Stimulated activated CD4-positive, alpha-beta T cell treated with anti-CD3 and anti-CD28 coated beads, Interleukin-1b, Interleukin-23, amount 100 ng/mL, for 24 hours (primary cell): ENCODE measurements around the gene PKP3.
"Not testable (repeated sequence)": the region's sequence is repeated elsewhere in the genome, so short reads cannot be mapped to it uniquely, and the experiment has no call there.

Experiments
- DNase-seq, 4 experiments: peaks; one replicate each; pipeline ENCODE4 v3.0.0-alpha.2; 2020; ENCODE audit warnings: low read depth in 4 of 4, low spot score in 1 of 4

Gene PKP3

GRCh38 chr11:395866-396265 lies 1.9 kb downstream of the PKP3 start:
- no peak for DNase-seq

DNA sequence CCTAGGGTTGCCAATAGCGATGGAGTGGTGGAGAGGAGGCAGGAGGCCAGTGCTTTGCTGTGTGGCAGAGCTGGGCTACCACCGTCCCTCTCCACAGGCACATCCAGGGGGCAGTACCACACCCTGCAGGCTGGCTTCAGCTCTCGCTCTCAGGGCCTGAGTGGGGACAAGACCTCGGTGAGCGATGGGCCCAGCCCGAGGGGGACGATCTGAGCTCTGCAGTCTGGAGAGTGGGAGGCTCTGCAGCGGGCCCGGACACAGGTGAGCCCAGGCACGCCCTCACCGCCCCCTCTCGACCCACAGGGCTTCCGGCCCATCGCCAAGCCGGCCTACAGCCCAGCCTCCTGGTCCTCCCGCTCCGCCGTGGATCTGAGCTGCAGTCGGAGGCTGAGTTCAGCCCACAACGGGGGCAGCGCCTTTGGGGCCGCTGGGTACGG lies 2.5 kb downstream of the PKP3 start:
- no peak for DNase-seq

GRCh38 chr11:396948-397548 lies 3.0 kb downstream of the PKP3 start:
- no peak for DNase-seq

DNA sequence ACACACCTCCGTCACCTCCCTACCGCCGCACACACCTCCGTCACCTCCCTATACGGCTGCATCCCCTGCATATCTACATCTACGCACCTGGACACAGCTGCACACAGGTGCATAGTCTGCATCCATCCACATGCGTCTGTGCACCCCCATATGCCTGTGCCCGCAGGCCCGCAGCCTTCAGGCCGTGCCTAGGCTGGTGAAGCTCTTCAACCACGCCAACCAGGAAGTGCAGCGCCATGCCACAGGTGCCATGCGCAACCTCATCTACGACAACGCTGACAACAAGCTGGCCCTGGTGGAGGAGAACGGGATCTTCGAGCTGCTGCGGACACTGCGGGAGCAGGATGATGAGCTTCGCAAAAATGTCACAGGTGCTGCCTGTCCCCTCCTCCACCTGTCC lies 4.8 kb downstream of the PKP3 start:
- DNase-seq, result no peak

- no peak for DNase-seq
These were observed 5.8 kb downstream of the PKP3 start for GRCh38 chr11:399731-400211.

DNA sequence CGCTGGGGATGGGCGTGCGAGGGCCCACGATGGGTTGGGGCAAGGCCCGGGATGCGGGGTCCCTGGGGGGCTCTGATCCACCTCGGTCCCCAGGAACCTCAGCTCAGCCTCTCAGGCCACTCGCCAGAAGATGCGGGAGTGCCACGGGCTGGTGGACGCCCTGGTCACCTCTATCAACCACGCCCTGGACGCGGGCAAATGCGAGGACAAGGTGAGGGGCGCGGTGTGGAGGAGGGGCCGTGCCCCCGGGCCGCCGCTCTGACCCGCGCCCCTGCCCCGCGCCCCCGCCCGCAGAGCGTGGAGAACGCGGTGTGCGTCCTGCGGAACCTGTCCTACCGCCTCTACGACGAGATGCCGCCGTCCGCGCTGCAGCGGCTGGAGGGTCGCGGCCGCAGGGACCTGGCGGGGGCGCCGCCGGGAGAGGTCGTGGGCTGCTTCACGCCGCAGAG lies 6.3 kb downstream of the PKP3 start:
- DNase-seq, result no peak

- DNase-seq, result not testable (repeated sequence)
These were observed 7.2 kb downstream of the PKP3 start for GRCh38 chr11:401196-401595.

DNA sequence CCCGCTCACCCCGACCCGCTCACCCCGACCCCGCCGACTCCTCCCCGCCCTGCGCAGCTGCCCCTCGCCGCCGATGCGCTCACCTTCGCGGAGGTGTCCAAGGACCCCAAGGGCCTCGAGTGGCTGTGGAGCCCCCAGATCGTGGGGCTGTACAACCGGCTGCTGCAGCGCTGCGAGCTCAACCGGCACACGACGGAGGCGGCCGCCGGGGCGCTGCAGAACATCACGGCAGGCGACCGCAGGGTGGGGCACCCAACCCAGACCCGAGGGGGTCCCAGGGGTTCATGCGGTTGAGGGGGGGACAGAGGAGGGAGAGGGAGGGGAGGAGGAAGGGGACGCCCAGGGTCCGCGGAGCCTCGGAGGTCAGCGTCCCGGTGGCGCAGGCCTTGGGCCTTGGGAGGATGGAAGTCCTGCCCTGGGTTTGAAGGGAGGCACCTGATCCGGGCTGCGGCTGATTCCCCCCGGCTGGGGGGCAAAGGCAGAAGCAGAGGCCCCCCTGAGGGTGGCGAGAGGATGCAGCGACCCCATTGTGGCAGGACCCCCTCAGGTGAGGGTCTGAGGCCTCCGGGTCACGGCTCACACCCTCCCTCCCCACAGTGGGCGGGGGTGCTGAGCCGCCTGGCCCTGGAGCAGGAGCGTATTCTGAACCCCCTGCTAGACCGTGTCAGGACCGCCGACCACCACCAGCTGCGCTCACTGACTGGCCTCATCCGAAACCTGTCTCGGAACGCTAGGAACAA lies 9.2 kb downstream of the PKP3 start:
- DNase-seq, result no peak

GRCh38 chr11:403761-404431 lies 9.9 kb downstream of the PKP3 start:
- no peak for DNase-seq

DNA sequence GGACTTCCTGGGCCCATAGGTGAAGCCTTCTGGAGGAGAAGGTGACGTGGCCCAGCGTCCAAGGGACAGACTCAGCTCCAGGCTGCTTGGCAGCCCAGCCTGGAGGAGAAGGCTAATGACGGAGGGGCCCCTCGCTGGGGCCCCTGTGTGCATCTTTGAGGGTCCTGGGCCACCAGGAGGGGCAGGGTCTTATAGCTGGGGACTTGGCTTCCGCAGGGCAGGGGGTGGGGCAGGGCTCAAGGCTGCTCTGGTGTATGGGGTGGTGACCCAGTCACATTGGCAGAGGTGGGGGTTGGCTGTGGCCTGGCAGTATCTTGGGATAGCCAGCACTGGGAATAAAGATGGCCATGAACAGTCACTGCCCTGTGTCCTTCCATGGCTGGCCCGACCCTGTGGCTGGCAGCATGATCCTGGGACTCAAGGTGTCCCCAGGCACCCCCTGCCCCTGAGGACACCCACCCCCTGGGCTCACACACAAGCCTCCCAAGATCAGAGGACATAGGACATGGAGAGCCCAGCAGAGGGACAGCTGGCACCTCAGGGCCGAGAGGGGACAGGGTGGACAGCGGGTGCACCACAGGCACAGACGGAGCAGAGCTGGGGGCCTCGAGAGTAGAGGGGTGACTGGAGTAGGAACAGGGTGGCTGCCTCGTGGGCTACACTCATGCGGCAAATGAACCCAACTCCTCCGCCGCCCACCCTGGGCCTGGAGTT lies 10.7 kb downstream of the PKP3 start:
- DNase-seq, result no peak

GRCh38 chr11:405323-405953 lies 11.4 kb downstream of the PKP3 start:
- no peak for DNase-seq

- DNase-seq, result no peak
These were observed 12.2 kb downstream of the PKP3 start for GRCh38 chr11:405954-406795.

GRCh38 chr11:406796-407650 lies 13.0 kb downstream of the PKP3 start:
- DNase-seq, result peak; percentile 61 to 88 (median 75)

GRCh38 chr11:407651-408123 lies 13.7 kb downstream of the PKP3 start:
- DNase-seq, result no peak

- DNase-seq, result no peak
These were observed 14.4 kb downstream of the PKP3 start for GRCh38 chr11:408154-409007.

DNA sequence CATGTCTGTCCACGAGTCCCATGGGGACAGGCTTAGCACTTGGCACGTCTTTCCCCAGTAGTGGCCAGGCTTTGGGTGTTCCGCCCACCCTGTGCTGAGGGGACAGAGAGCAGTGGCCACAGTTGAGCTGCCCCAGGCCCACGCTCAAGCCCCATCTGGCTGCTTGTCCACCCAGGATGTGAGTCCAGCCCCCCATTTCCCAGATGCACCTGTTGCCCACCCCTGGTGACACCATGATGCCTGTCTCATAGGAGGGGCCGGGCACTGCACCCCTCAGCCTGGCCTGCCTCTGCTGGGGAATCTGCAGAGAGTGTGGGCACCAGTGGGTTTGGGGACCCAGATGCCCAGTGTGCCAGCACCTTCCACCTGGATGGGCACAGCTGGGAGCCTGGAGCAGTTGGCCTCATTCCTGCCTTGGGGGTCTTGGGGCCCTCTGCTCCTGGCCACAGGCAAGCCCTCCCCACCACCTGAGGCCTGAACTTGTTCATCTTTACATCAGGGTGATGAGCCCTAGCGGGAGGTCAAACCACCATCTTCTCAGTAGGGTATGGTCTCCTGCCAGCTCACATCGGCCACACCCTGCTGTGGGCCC lies 15.1 kb downstream of the PKP3 start:
- DNase-seq, result no peak

GRCh38 chr11:409600-410483 lies 15.8 kb downstream of the PKP3 start:
- DNase-seq, result no peak
